Stomach (tissue), 4 donors: ENCODE measurements around the gene UQCRC1.

ENCODE experiments used
- CTCF ChIP-seq, 7 experiments: fragments of 450-650 bp in 4 of 7; fragments of 200-600 bp in 3 of 7; sonication (generic) in 3 of 7; IDR thresholded peaks; one replicate each; pipeline ENCODE4 v1.5.1; 2016 to 2019; ENCODE audit warnings: antibody characterized with exemption in 7 of 7, control low read depth in 2 of 7, mild to moderate bottlenecking in 1 of 7
- EP300 ChIP-seq: sonication (generic); formaldehyde crosslinking; IDR thresholded peaks from one replicate; pipeline ENCODE4 v1.6.1; 2017; ENCODE audit warnings: antibody characterized with exemption
- POLR2A ChIP-seq, 4 donors: fragments of 450-650 bp; IDR thresholded peaks; one replicate each; pipeline ENCODE4 v1.6.1; 2016; ENCODE audit warnings: antibody characterized with exemption in 4 of 4, control low read depth in 2 of 4, mild to moderate bottlenecking in 1 of 4, moderate library complexity in 1 of 4

DNA sequence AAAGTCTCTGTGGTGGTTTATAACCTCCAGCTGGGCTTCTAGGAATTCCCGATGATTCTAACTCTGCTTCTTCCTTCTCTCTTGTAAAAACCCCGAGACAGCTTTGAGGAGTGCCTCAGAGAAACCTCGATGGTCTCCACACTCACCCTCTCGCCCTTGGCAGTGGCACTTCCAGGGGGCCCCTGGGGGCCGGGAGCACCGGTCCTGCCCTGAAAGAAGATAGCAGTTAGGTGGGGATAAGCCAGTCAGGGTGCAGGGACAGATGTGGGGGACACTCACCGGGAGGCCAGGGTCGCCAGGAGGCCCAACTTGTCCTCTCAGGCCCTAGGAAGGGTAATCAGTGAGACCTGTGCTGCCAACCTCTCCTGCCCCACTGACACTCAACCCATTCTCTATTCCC lies 24.0 kb downstream of the UQCRC1 start:
- TF ChIP-seq CTCF (IDR thresholded peaks at IDR 0.05), result no peak
- TF ChIP-seq EP300, result no peak
- TF ChIP-seq POLR2A (IDR thresholded peaks at IDR 0.05), result no peak
